Hindlimb muscle (tissue), 1 donor: ENCODE measurements around the gene DYNC1I1. TPM values are rescaled to one million over a fixed set of nuclear protein-coding genes. Genes with fewer than 3 reads are reported as not detected.

ENCODE experiments used
- DNase-seq: peaks from one replicate; pipeline ENCODE4 v3.0.0-alpha.2; 2013
- polyA plus RNA-seq: library from polyadenylated mRNA; unstranded; fragments of 120-200 nt; gene quantifications from one replicate; pipeline ENCODE4 v1.2.1, GENCODE V29; 2013; ENCODE audit not compliant: insufficient read length

The DYNC1I1 gene
- polyA plus RNA-seq, 1 donor = 0.58 TPM

- DNase-seq = no peak
These were observed 253.7 kb downstream of the DYNC1I1 start for GRCh38 chr7:96026010-96026409.

GRCh38 chr7:96026611-96027010 lies 254.3 kb downstream of the DYNC1I1 start:
- no peak for DNase-seq

- no peak for DNase-seq
These were observed 256.4 kb downstream of the DYNC1I1 start for GRCh38 chr7:96028729-96029128.

- DNase-seq = peak; percentile 30
These were observed 260.8 kb downstream of the DYNC1I1 start for GRCh38 chr7:96033009-96033598.

- no peak for DNase-seq
These were observed 262.8 kb downstream of the DYNC1I1 start for GRCh38 chr7:96034940-96035727.

GRCh38 chr7:96040250-96040772 lies 268.0 kb downstream of the DYNC1I1 start:
- DNase-seq = no peak

GRCh38 chr7:96041171-96041570 lies 268.8 kb downstream of the DYNC1I1 start:
- DNase-seq = no peak

GRCh38 chr7:96045181-96045580 lies 272.8 kb downstream of the DYNC1I1 start:
- no peak for DNase-seq

- no peak for DNase-seq
These were observed 273.6 kb downstream of the DYNC1I1 start for GRCh38 chr7:96045919-96046318.

GRCh38 chr7:96052289-96052688 lies 279.9 kb downstream of the DYNC1I1 start:
- no peak for DNase-seq

- no peak for DNase-seq
These were observed 280.6 kb downstream of the DYNC1I1 start for GRCh38 chr7:96052860-96053470.

- DNase-seq = no peak
These were observed 283.4 kb downstream of the DYNC1I1 start for GRCh38 chr7:96055717-96056116.

GRCh38 chr7:96059075-96059474 lies 286.7 kb downstream of the DYNC1I1 start:
- DNase-seq = no peak

GRCh38 chr7:96061009-96061408 lies 288.7 kb downstream of the DYNC1I1 start:
- no peak for DNase-seq

GRCh38 chr7:96061844-96062243 lies 289.5 kb downstream of the DYNC1I1 start:
- DNase-seq = peak; percentile 11

- no peak for DNase-seq
These were observed 295.0 kb downstream of the DYNC1I1 start for GRCh38 chr7:96067321-96067720.

GRCh38 chr7:96069401-96069800 lies 297.0 kb downstream of the DYNC1I1 start:
- DNase-seq = no peak

- DNase-seq = no peak
These were observed 302.5 kb downstream of the DYNC1I1 start for GRCh38 chr7:96074871-96075270.

- DNase-seq = peak; percentile 55
These were observed 303.4 kb downstream of the DYNC1I1 start for GRCh38 chr7:96075510-96076349.

- no peak for DNase-seq
These were observed 304.0 kb downstream of the DYNC1I1 start for GRCh38 chr7:96076350-96076707.

GRCh38 chr7:96080027-96080426 lies 307.7 kb downstream of the DYNC1I1 start:
- DNase-seq = no peak

GRCh38 chr7:96084881-96085553 lies 312.7 kb downstream of the DYNC1I1 start:
- DNase-seq = no peak
